Measurements from ENCODE around the gene DCAF12. TPM values are rescaled to one million over a fixed set of nuclear protein-coding genes. Genes with fewer than 3 reads are reported as not detected.

The DCAF12 gene
- total and polyA plus RNA-seq, 10 donors = 5.6 to 107 (median 38.4) TPM

GRCh38 chr9:34134521-34134920 lies 8.0 kb upstream of the DCAF12 start:
- Histone ChIP-seq H3K4me1 (peaks cover 0 to 6% (median 1%) of the 10 kb centered on the region in 6 donors), H3K9me3 (no peaks in the 10 kb centered on the region), H3K27ac (no peak overlapping the region), H3K36me3 (no peaks in the 10 kb centered on the region), H3K4me3 (no peak overlapping the region), H3K27me3 (replicated peaks in 1 of 7) (peaks cover 0 to 72% (median 5%) of the 10 kb centered on the region in 7 donors)
- no peak for DNase-seq
- TF ChIP-seq POLR2AphosphoS5 (IDR thresholded peaks at IDR 0.05) (no peak), CTCF (IDR thresholded peaks at IDR 0.05 in 8 of 11, conservative IDR thresholded peaks at IDR 0.05 in 3 of 11) (no peak), POLR2A (IDR thresholded peaks at IDR 0.05) (no peak)
- 94 to 97% (median 96%) methylated on average over 23 to 30 of the region's 30 CpGs for WGBS, 5 donors
- intact Hi-C loops (cut with DNase I; ENCODE audit: low total_unique reads) = no loop called here

- DNase-seq = no peak
Measured at GRCh38 chr9:34133436-34133949, 7.0 kb upstream of the DCAF12 start.

GRCh38 chr9:34131571-34131970 lies 5.1 kb upstream of the DCAF12 start:
- H3K27me3 ChIP-seq (replicated peaks in 1 of 7) = peaks cover 0 to 94% (median 5%) of the 10 kb centered on the region in 7 donors
- no peak overlapping the region for H3K4me3 ChIP-seq
- intact Hi-C loops (cut with DNase I; ENCODE audit: low total_unique reads) = no loop called here
- no peaks in the 10 kb centered on the region for H3K36me3 ChIP-seq
- TF ChIP-seq CTCF (IDR thresholded peaks at IDR 0.05 in 8 of 11, conservative IDR thresholded peaks at IDR 0.05 in 3 of 11) (no peak), POLR2AphosphoS5 (IDR thresholded peaks at IDR 0.05) (no peak), POLR2A (IDR thresholded peaks at IDR 0.05) (no peak)
- H3K27ac ChIP-seq = no peak overlapping the region
- peaks cover 4 to 10% (median 8%) of the 10 kb centered on the region in 6 donors for H3K4me1 ChIP-seq
- no peak for DNase-seq
- WGBS, 5 donors = 82 to 95% (median 94%) methylated on average over 7 of the region's 7 CpGs
- no peaks in the 10 kb centered on the region for H3K9me3 ChIP-seq

More at GRCh38 chr9:34133436-34133949, 7.0 kb upstream of the DCAF12 start:
- no peaks in the 10 kb centered on the region for H3K4me1 ChIP-seq
- no peaks in the 10 kb centered on the region for H3K36me3 ChIP-seq
- peaks cover 0 to 74% (median 5%) of the 10 kb centered on the region in 7 donors for H3K27me3 ChIP-seq (replicated peaks in 1 of 7)
- 89 to 96% (median 92%) methylated on average over 6 to 16 of the region's 16 CpGs for WGBS, 5 donors
- no peaks in the 10 kb centered on the region for H3K9me3 ChIP-seq
- intact Hi-C loops (cut with DNase I; ENCODE audit: low total_unique reads) = no loop called here
- H3K27ac ChIP-seq = no peak overlapping the region
- H3K4me3 ChIP-seq = no peak overlapping the region
- no peak for TF ChIP-seq CTCF (IDR thresholded peaks at IDR 0.05 in 8 of 11, conservative IDR thresholded peaks at IDR 0.05 in 3 of 11)
- no peak for TF ChIP-seq POLR2A (IDR thresholded peaks at IDR 0.05)
- TF ChIP-seq POLR2AphosphoS5 (IDR thresholded peaks at IDR 0.05) = no peak

- H3K4me1 ChIP-seq = peaks cover 36 to 53% (median 47%) of the 10 kb centered on the region in 6 donors
- DNase-seq = peak; percentile 78
- H3K9me3 ChIP-seq = no peaks in the 10 kb centered on the region
- intact Hi-C loops (cut with DNase I; ENCODE audit: low total_unique reads) = loop anchor here (10.0 kb wide), 1 partner anchor 48 kb away; the partner anchor contains the start of gene UBAP1
- H3K27me3 ChIP-seq (replicated peaks in 1 of 7) = peaks cover 0 to 78% (median 11%) of the 10 kb centered on the region in 7 donors
- TF ChIP-seq POLR2A (IDR thresholded peaks at IDR 0.05) = no peak
- no peak for TF ChIP-seq CTCF (IDR thresholded peaks at IDR 0.05 in 8 of 11, conservative IDR thresholded peaks at IDR 0.05 in 3 of 11)
- no peak for TF ChIP-seq POLR2AphosphoS5 (IDR thresholded peaks at IDR 0.05)
- peak overlapping the region; percentile 85 to 98 (median 92) for H3K27ac ChIP-seq
- H3K4me3 ChIP-seq = peak overlapping the region; percentile 68 to 90 (median 86)
- H3K36me3 ChIP-seq = peaks cover 0 to 17% (median 0%) of the 10 kb centered on the region in 6 donors
- 72 to 90% (median 75%) methylated on average over 13 to 17 of the region's 17 CpGs for WGBS, 5 donors
Measured at GRCh38 chr9:34127035-34127948, 794 bp upstream of the DCAF12 start.
